ENCODE data around the gene ELL.

ELL gene

GRCh38 chr19:18401580-18402112, 120.2 kb downstream of the ELL start:
- Histone ChIP-seq H4K20me1 (ENCODE audit: low read depth, low read length) (no peaks in the 10 kb centered on the region), H3K9me2 (replicated peaks; ENCODE audit: insufficient read depth, low read length) (no peaks in the 10 kb centered on the region), H3K36me3 (ENCODE audit: low read length) (no peaks in the 10 kb centered on the region), H3K27me3 (ENCODE audit: low read length) (no peaks in the 10 kb centered on the region), H3K27ac (ENCODE audit: low read depth, low read length) (no peak overlapping the region), H2AFZ (ENCODE audit: low read depth, low read length, severe bottlenecking) (no peak overlapping the region), H3K79me2 (ENCODE audit: insufficient read depth, low read length) (no peaks in the 10 kb centered on the region), H3F3A (ENCODE audit: insufficient read depth) (peaks cover 8% of the 10 kb centered on the region), H3K9me3 (ENCODE audit: insufficient read depth, low read length) (no peaks in the 10 kb centered on the region), H3K9ac (ENCODE audit: low read length) (no peak overlapping the region), H3K4me3 (ENCODE audit: insufficient read depth, low read length, poor library complexity, severe bottlenecking) (no peak overlapping the region), H3K4me2 (ENCODE audit: low read depth, low read length, poor library complexity, severe bottlenecking) (no peak overlapping the region)
- peak; percentile 22 for TF ChIP-seq CTCF (IDR thresholded peaks at IDR 0.05; ENCODE audit: insufficient read depth, low read length, poor library complexity, severe bottlenecking)
- no peak for TF ChIP-seq EZH2phosphoT487 (conservative IDR thresholded peaks at IDR 0.05; ENCODE audit: low read length)

- Histone ChIP-seq H3K9me3 (ENCODE audit: insufficient read depth, low read length) (no peaks in the 10 kb centered on the region), H3K4me3 (ENCODE audit: insufficient read depth, low read length, poor library complexity, severe bottlenecking) (no peak overlapping the region), H2AFZ (ENCODE audit: low read depth, low read length, severe bottlenecking) (no peak overlapping the region), H3K27ac (ENCODE audit: low read depth, low read length) (no peak overlapping the region), H3K4me2 (ENCODE audit: low read depth, low read length, poor library complexity, severe bottlenecking) (no peak overlapping the region), H4K20me1 (ENCODE audit: low read depth, low read length) (no peaks in the 10 kb centered on the region), H3K36me3 (ENCODE audit: low read length) (no peaks in the 10 kb centered on the region), H3F3A (ENCODE audit: insufficient read depth) (peaks cover 8% of the 10 kb centered on the region), H3K9ac (ENCODE audit: low read length) (no peak overlapping the region), H3K9me2 (replicated peaks; ENCODE audit: insufficient read depth, low read length) (no peaks in the 10 kb centered on the region), H3K79me2 (ENCODE audit: insufficient read depth, low read length) (no peaks in the 10 kb centered on the region), H3K27me3 (ENCODE audit: low read length) (no peaks in the 10 kb centered on the region; the same call in 1 of the 2 replicates)
- no peak for TF ChIP-seq EZH2phosphoT487 (conservative IDR thresholded peaks at IDR 0.05; ENCODE audit: low read length)
- no peak for TF ChIP-seq CTCF (IDR thresholded peaks at IDR 0.05; ENCODE audit: insufficient read depth, low read length, poor library complexity, severe bottlenecking)
Measured at GRCh38 chr19:18399008-18399407, 122.9 kb downstream of the ELL start.

GRCh38 chr19:18397242-18398202, 124.3 kb downstream of the ELL start, which contains the start of gene LRRC25:
TSS of gene LRRC25 (minus strand) at chr19:18397622. CDS start at chr19:18396963, 659 bp downstream.
- no peak within 1 kb of the TSS for H3K4me3 ChIP-seq (ENCODE audit: insufficient read depth, low read length, poor library complexity, severe bottlenecking)
- H3K36me3 ChIP-seq (ENCODE audit: low read length) = no peaks in the 10 kb centered on the region
- no peaks in the 10 kb centered on the region; the same call in 1 of the 2 replicates for H3K27me3 ChIP-seq (ENCODE audit: low read length)
- H3K9me3 ChIP-seq (ENCODE audit: insufficient read depth, low read length) = no peaks in the 10 kb centered on the region
- no peak within 1 kb of the TSS; the same call in 1 of the 2 replicates for H3K9ac ChIP-seq (ENCODE audit: low read length)
- H3K79me2 ChIP-seq (ENCODE audit: insufficient read depth, low read length) = no peaks in the 10 kb centered on the region
- no peaks in the 10 kb centered on the region for H3K9me2 ChIP-seq (replicated peaks; ENCODE audit: insufficient read depth, low read length)
- no peaks in the 10 kb centered on the region for H4K20me1 ChIP-seq (ENCODE audit: low read depth, low read length)
- no peak within 1 kb of the TSS for H3K27ac ChIP-seq (ENCODE audit: low read depth, low read length)
- TF ChIP-seq EZH2phosphoT487 (conservative IDR thresholded peaks at IDR 0.05; ENCODE audit: low read length) (no peak), CTCF (IDR thresholded peaks at IDR 0.05; ENCODE audit: insufficient read depth, low read length, poor library complexity, severe bottlenecking) (no peak)
- peak within 1 kb of the TSS; percentile 22 for H3K4me2 ChIP-seq (ENCODE audit: low read depth, low read length, poor library complexity, severe bottlenecking)
- peaks cover 3% of the 10 kb centered on the region for H3F3A ChIP-seq (ENCODE audit: insufficient read depth)
- no peak within 1 kb of the TSS for H2AFZ ChIP-seq (ENCODE audit: low read depth, low read length, severe bottlenecking)
